GM13976 (cell line): Measurements from ENCODE around the gene CDC42SE2.
"Not testable (repeated sequence)": the region's sequence is repeated elsewhere in the genome, so short reads cannot be mapped to it uniquely, and the experiment has no call there.

Source experiments
- DNase-seq: peaks from one replicate; pipeline ENCODE4 v3.0.0; 2012; ENCODE audit warnings: low spot score
- in situ Hi-C: fragments of 300-500 bp; cut with MboI; formaldehyde crosslinking; loops from one replicate; pipeline ENCODE4 v1.12.0; 2022; ENCODE audit warnings: low sequenced_read_pairs, mixed read lengths, inconsistent platforms; ENCODE audit not compliant: unreplicated experiment
- TF ChIP-seq, protein P1 (sequence below): IDR thresholded peaks from 2 replicates; pipeline ENCODE4 v1.5.1; 2012; ENCODE audit warnings: borderline replicate concordance, mild to moderate bottlenecking; ENCODE audit not compliant: insufficient read depth; ENCODE audit errors: extremely low read depth, missing control alignments, control extremely low read depth

Gene CDC42SE2

DNA sequence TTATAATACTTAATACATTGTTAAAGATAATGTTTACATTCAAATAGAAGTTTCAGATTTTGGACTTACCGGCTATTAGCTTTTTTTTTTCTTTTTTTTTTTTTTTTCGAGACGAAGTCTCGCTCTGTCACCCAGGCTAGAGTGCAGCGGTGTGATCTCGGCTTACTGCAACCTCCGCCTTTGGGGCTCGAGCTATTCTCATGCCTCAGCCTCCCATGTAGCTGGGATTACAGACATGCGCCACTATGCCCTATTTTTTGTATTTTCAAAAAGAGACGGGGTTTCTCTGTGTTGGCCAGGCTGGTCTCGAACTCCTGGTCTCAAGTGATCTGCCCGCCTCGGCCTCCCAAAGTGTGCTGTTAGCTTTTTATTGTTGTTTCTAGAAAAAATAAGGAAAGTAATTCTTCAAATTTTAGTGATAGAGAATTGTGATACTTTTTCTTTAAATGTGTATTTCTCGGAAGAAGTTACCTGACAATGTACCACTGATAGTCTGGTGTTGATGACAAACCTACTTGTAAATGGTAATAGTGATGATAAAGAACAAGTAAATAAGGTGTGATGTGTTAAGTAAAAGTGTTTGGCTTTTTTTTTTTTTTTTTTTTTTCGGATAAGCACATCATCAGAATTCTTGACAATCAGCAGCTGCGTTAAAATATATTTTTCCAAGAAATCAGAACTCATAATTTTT, 2.7 kb downstream of the CDC42SE2 start:
- in situ Hi-C loops = loop anchor here (5.0 kb wide), 1 partner anchor 116 kb away; no protein-coding TSS in a partner anchor
- TF ChIP-seq, protein P1, sequence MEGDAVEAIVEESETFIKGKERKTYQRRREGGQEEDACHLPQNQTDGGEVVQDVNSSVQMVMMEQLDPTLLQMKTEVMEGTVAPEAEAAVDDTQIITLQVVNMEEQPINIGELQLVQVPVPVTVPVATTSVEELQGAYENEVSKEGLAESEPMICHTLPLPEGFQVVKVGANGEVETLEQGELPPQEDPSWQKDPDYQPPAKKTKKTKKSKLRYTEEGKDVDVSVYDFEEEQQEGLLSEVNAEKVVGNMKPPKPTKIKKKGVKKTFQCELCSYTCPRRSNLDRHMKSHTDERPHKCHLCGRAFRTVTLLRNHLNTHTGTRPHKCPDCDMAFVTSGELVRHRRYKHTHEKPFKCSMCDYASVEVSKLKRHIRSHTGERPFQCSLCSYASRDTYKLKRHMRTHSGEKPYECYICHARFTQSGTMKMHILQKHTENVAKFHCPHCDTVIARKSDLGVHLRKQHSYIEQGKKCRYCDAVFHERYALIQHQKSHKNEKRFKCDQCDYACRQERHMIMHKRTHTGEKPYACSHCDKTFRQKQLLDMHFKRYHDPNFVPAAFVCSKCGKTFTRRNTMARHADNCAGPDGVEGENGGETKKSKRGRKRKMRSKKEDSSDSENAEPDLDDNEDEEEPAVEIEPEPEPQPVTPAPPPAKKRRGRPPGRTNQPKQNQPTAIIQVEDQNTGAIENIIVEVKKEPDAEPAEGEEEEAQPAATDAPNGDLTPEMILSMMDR = no peak
- DNase-seq = no peak

DNA sequence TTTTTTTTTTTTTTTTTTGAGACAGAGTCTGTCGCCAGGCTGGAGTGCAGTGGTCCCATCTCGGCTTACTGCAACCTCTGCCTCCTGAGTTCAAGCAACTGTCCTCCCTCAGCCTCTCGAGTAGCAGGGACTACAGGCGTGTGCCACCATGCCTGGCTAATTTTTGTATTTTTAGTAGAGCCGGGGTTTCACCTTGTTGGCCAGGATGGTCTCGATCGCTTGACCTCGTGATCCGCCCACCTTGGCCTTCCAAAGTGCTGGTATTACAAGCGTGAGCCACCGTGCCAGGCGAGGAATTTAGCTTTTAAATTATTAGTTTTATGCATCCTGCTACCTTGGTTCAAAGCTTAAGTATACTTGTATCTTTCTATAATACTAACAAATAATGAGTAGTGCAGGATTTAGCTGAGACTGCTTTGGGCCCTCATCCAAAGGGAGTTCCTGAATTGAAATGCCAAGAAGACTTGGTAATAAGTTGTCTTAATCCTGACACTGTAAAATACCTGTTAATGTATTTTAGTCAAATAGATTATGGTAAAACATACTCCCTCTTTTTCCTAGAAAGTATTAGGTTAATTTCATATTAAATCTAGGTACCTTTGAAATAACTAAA, 5.0 kb downstream of the CDC42SE2 start:
- TF ChIP-seq, protein P1 = no peak
- in situ Hi-C loops = loop anchor here (5.0 kb wide), 1 partner anchor 113 kb away; no protein-coding TSS in a partner anchor
- DNase-seq = no peak

DNA sequence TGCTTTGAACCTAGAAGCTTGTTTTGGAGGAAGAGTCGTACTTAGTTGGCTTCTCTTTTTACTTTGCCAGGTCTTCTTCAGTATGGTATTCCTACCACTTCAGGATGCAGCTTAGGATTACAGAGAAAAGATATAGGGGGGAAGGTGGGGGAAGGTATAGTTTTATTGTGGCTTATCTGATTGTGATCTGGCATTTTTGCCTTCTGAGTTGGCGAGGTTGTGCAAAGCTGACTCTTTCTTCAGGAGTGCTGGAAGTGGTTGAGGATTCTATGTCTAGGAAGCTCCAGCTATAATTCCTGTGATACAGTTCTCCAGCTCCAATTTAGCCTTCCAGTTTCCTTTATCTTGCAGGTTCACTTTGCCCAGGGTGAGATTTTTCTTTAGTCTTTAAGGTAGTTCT, 7.0 kb downstream of the CDC42SE2 start:
- in situ Hi-C loops = loop anchor here (10.0 kb wide), 1 partner anchor 106 kb away; the partner anchor contains the start of gene HINT1
- DNase-seq = no peak
- TF ChIP-seq, protein P1 = no peak

DNA sequence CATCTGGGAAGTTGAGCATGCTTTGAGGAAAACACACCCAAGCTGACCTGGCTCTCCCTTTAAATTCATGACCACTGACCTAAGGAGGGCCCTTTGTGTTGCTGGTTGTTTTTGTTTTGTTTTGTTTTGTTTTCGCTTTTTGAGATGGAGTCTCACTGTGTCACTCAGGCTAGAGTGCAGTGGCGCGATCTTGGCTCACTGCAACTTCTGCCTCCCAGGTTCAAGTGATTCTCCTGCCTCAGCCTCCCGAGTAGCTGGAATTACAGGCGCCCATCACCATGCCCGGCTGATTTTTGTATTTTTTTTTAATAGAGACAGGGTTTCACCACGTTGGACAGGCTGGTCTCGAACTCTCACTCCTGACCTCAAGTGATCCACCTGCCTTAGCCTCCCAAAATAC, 8.0 kb downstream of the CDC42SE2 start:
- in situ Hi-C loops = loop anchor here (10.0 kb wide), 1 partner anchor 107 kb away; the partner anchor contains the start of gene HINT1
- DNase-seq = not testable (repeated sequence)

DNA sequence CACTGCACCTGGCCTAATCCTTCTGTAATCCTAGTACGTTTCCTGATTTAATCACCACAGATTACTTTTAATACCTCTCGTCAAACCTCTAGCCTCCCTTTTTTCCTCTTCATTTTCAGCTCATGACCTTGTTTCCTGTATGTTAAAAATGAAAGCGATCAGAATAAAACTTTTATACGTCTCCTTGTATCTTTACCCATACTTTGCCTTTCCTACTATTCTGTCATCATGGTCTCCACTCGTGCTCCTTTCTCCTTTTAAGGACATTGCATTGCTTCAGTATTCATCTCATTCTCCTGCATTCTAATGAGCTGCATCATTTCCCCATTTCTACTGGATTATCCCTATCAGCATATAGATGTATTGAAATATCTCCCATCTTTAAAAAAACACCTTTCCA, 8.5 kb downstream of the CDC42SE2 start:
- in situ Hi-C loops = loop anchor here (10.0 kb wide), 1 partner anchor 108 kb away; the partner anchor contains the start of gene HINT1
- DNase-seq = no peak
- TF ChIP-seq, protein P1 = no peak

DNA sequence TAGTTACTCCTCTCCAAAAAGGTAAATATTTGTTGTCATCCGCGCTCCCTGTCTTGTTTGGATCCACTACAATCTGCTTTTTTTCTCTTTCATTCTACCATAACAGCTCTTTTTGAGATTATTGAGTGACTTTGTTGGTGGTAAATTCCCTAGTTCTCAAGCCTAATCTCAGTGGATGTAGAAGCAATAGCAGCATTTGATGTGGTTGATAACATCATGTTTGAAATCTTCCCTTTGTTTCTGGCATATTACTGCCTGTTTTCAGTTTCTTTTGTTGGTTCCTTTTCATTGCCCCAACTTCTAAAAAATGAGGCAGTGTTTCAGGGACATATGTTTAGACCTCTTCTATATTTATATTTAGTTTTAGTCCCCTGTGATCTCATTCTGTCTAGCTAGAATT, 8.9 kb downstream of the CDC42SE2 start:
- TF ChIP-seq, protein P1 = no peak
- DNase-seq = peak; percentile 41
- in situ Hi-C loops = loop anchor here (10.0 kb wide), 1 partner anchor 108 kb away; the partner anchor contains the start of gene HINT1
